ENCODE measurements around the gene SYT8. TPM values are rescaled to one million over a fixed set of nuclear protein-coding genes. Genes with fewer than 3 reads are reported as not detected.
"Not testable (repeated sequence)": the region's sequence is repeated elsewhere in the genome, so short reads cannot be mapped to it uniquely, and the experiment has no call there.

The SYT8 gene, protein sequence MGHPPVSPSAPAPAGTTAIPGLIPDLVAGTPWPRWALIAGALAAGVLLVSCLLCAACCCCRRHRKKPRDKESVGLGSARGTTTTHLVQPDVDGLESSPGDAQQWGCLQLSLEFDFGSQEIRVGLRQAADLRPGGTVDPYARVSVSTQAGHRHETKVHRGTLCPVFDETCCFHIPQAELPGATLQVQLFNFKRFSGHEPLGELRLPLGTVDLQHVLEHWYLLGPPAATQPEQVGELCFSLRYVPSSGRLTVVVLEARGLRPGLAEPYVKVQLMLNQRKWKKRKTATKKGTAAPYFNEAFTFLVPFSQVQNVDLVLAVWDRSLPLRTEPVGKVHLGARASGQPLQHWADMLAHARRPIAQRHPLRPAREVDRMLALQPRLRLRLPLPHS
- total RNA-seq, result not detected

DNA sequence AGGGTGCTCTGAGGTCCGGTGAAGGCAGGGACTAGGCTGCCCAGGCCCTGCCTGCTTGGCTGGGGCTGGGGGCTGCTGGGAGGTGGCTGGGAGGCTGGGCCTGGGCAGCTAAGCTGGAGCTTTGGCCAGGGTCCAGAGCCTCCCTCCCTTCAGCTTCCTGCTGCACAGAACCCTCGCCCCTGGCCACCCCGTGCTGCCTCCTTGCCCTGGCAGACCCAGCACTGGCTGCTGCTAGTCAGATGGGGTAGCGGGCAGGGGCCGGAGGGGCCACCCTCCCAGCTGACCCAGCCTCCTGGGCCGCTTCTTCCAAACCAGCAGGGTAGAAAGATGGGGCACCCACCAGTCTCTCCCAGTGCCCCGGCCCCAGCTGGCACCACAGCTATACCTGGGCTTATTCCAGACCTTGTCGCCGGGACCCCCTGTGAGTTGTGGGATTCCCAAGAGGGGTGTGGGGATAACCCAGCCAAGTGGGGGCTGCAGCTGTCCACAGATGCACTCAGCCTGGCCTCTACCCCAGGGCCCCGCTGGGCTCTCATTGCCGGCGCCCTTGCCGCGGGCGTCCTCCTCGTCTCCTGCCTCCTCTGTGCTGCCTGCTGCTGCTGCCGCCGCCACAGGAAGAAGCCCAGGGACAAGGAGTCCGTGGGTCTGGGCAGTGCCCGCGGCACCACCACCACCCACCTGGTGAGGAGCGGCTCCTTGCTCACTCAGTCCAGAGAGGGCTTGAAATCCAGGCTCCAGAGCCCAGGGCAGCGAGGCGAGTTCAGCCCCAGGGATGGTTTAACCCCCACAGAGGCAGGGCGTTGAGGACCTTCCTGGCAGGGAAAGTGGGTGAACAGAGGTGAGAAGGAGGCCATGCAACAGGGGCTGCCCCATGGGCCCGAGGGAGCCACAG is at the start of gene SYT8:
TSS of gene SYT8 (plus strand) at position 212 of the 892 bp plus-strand sequence. CDS start at position 328, 116 bp downstream.
- Mint-ChIP-seq H3K27me3 (no peaks in the 10 kb centered on the region), H3K36me3 (ENCODE audit: low read depth) (no peaks in the 10 kb centered on the region)

DNA sequence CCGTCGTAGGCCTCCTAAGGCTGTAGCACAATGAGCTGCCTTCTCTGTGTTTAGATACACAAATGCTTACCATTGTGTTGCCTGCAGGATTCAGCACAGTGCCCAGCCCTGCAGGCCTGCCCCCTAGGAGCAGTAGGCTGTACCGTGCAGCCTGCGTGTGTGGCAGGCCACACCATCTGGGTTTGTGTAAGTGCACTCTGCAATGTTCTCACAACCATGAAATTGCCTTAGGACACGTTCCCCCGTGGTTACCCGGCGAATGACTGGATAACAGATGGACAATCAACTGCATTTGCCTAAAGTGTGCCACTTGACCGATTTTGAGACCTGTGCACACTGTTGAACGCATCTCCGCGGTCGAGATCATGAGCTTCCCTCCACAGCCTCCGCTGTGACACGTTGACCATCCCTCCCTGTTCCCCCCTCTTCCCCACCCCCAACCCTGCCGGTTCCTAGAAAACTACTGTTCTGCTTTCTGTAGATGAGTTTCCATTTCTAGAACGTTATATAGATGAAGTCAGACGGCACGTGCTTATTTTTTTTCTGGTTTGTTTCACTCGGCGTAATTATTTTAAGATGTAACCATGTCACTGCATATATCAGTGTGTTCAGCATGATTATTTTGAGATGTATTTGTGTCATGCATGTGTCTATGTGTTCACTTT is 48.9 kb upstream of the SYT8 start:
- Mint-ChIP-seq H3K36me3 (ENCODE audit: low read depth) (no peaks in the 10 kb centered on the region), H3K9me3 (ENCODE audit: low read depth) (no peaks in the 10 kb centered on the region), H3K27me3 (no peaks in the 10 kb centered on the region), H3K27ac (no peak overlapping the region), H3K4me1 (no peaks in the 10 kb centered on the region), H3K4me3 (no peak overlapping the region)
- ChIA-PET CTCF (interaction anchor here (1.3 kb wide), 1 partner anchor 92 kb away, joined by 5 read pairs; no protein-coding TSS in a partner anchor), POLR2A (no interaction called here)
- DNase-seq (no peak), ATAC-seq (no peak)
- intact Hi-C loops (cut with DNase I, micrococcal nuclease), result no loop called here

More for the DNA sequence above, at the start of gene SYT8:
- H3K4me1 Mint-ChIP-seq, result no peaks in the 10 kb centered on the region
- ChIA-PET CTCF (interaction anchor here (0.6 to 7.8 kb wide), 5 partner anchors 47 to 316 kb away, joined by 3 to 181 read pairs (median 28); no protein-coding TSS in a partner anchor), POLR2A (no interaction called here)
- intact Hi-C loops (cut with DNase I, micrococcal nuclease), result loop anchor here in 1 of 2 experiments (5.0 kb wide), 1 partner anchor 47 kb away; no protein-coding TSS in a partner anchor
- H3K9me3 Mint-ChIP-seq (ENCODE audit: low read depth), result no peaks in the 10 kb centered on the region
- no peak within 1 kb of the TSS for H3K4me3 Mint-ChIP-seq
- DNase-seq (no peak), ATAC-seq (no peak)
- no peak within 1 kb of the TSS for H3K27ac Mint-ChIP-seq

DNA sequence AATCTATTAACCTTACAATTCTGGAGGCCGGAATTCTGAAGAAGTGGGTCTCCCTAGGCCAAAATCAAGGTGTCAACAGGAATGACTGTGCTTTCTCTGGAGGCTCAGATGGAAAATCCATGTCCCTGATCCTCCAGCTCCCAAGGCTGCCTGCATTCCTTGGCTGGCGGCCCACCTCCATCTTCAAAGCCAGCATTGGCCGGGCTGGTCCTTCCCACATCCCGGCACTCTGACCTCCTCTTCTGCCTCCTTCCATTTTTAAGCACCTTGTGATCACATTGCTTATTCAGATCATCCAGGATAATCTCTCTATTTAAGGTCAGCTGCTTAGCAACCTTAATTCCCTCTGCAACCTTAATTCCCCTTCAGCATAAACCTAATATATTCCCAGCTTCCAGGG is 48.3 kb upstream of the SYT8 start:
- no peak for DNase-seq
- POLR2A ChIA-PET, result no interaction called here
- CTCF ChIA-PET, result interaction anchor here (0.8 kb wide), 1 partner anchor 366 kb away, joined by 3 read pairs; no protein-coding TSS in a partner anchor
- intact Hi-C loops (cut with DNase I, micrococcal nuclease), result no loop called here
- no peaks in the 10 kb centered on the region for H3K36me3 Mint-ChIP-seq (ENCODE audit: low read depth)
- no peaks in the 10 kb centered on the region for H3K4me1 Mint-ChIP-seq
- H3K4me3 Mint-ChIP-seq, result no peak overlapping the region
- no peaks in the 10 kb centered on the region for H3K27me3 Mint-ChIP-seq
- no peaks in the 10 kb centered on the region for H3K9me3 Mint-ChIP-seq (ENCODE audit: low read depth)
- H3K27ac Mint-ChIP-seq, result no peak overlapping the region
- ATAC-seq, result no peak

DNA sequence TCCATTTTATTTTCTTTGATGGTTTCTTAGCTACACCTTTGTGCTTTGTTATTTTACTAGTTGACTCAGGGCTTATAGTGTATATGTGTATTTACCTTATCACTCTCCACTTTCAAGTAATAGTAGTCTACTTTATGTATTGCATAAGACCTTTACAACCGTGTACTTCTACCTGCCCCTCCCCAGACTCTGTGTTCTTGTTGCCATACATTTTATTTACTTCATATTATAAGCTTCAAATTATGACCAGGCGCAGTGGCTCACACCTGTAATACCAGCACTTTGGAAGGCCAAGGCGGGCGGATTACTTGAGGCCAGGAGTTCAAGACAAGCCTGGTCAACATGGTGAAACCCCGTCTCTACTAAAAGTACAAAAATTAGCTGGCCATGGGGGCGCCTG is 42.9 kb upstream of the SYT8 start:
- peaks cover 8% of the 10 kb centered on the region for H3K27me3 Mint-ChIP-seq
- ChIA-PET CTCF (interaction anchor here (0.6 to 1.0 kb wide), 3 partner anchors 18 to 101 kb away, joined by 3 read pairs; no protein-coding TSS in a partner anchor), POLR2A (no interaction called here)
- ATAC-seq (no peak), DNase-seq (no peak)
- H3K4me3 Mint-ChIP-seq, result no peak overlapping the region
- no peaks in the 10 kb centered on the region for H3K36me3 Mint-ChIP-seq (ENCODE audit: low read depth)
- no peak overlapping the region for H3K27ac Mint-ChIP-seq
- intact Hi-C loops (cut with DNase I, micrococcal nuclease), result no loop called here
- no peaks in the 10 kb centered on the region for H3K9me3 Mint-ChIP-seq (ENCODE audit: low read depth)
- peaks cover 4% of the 10 kb centered on the region for H3K4me1 Mint-ChIP-seq

DNA sequence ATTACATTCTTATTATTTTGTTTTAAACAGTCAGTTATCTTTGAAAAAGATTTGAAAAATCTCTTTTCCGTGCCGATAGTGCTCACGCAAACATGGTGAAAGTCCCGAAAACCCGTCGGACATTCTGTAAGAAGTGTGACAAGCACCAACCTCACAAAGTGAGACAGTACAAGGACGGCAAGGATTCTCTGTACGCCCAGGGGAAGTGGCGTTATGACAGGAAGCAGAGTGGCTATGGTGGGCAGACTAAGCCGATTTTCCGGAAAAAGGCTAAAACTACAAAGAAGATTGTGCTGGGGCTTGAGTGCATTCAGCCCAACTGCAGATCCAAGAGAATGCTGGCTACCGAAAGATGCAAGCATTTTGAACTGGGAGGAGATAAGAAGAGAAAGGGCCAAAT is 42.3 kb upstream of the SYT8 start:
- Mint-ChIP-seq H3K4me3 (no peak overlapping the region), H3K36me3 (ENCODE audit: low read depth) (no peaks in the 10 kb centered on the region), H3K27me3 (peaks cover 9% of the 10 kb centered on the region), H3K9me3 (ENCODE audit: low read depth) (no peaks in the 10 kb centered on the region), H3K4me1 (peaks cover 4% of the 10 kb centered on the region), H3K27ac (no peak overlapping the region)
- intact Hi-C loops (cut with DNase I, micrococcal nuclease), result no loop called here
- ATAC-seq (no peak), DNase-seq (no peak)
- POLR2A ChIA-PET, result no interaction called here
- CTCF ChIA-PET, result interaction anchor here (0.9 to 1.0 kb wide), 2 partner anchors 18 to 41 kb away, joined by 3 read pairs; no protein-coding TSS in a partner anchor

DNA sequence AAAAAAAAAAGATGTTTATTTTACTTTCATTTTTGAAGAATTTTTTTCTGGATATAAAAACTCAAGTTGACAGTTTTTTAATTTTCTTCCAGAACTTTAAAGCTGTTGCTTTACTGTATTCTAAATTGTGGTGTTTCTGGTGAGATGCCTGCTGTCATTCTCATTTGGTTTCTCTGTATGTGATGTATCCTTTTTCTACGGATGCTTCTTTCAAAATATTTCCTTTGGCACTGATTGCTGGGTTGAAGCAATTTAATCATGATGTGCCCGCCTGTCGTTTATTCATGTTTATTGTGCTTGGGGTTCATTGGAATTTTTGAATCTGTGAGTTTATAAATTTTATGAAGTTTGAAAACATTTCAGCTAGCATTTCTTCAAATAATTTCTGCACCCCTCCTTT is 41.7 kb upstream of the SYT8 start:
- no peak for DNase-seq
- peaks cover 4% of the 10 kb centered on the region for H3K4me1 Mint-ChIP-seq
- intact Hi-C loops (cut with DNase I, micrococcal nuclease), result no loop called here
- no peak overlapping the region for H3K27ac Mint-ChIP-seq
- H3K4me3 Mint-ChIP-seq, result no peak overlapping the region
- ATAC-seq, result no peak
- no peaks in the 10 kb centered on the region for H3K9me3 Mint-ChIP-seq (ENCODE audit: low read depth)
- peaks cover 9% of the 10 kb centered on the region for H3K27me3 Mint-ChIP-seq
- no peaks in the 10 kb centered on the region for H3K36me3 Mint-ChIP-seq (ENCODE audit: low read depth)
- POLR2A ChIA-PET, result no interaction called here
- CTCF ChIA-PET, result interaction anchor here (0.6 to 1.0 kb wide), 3 partner anchors 31 to 40 kb away, joined by 3 to 4 read pairs (median 3); no protein-coding TSS in a partner anchor

DNA sequence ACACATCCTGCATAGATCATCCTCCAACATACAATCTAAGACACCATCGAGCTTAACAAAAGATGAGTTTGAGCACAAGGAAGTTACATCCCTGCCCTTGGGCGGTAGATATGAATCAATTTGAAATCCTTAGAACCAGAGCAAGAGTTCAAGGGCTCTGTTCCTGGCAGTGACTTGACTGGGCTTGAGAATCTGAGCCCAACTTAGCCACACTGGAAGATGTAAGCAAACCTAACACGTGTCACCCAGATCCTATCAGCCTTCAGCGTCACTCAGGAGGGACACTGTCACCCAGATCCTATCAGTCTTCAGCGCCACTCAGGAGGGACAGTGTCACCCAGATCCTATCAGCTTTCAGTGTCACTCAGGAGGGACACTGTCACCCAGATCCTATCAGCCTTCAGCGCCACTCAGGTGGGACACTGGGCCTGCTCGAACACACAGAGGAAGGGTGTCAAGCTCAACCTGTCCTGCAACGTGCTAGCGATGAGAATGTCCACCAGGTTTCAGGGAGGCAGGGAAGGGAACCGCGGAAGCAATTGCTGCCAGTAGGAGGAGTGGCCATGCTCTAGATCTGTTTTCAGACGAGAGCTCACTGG is 38.3 kb upstream of the SYT8 start:
- Mint-ChIP-seq H3K9me3 (ENCODE audit: low read depth) (no peaks in the 10 kb centered on the region), H3K27ac (no peak overlapping the region), H3K4me1 (peaks cover 4% of the 10 kb centered on the region), H3K27me3 (peaks cover 9% of the 10 kb centered on the region), H3K36me3 (ENCODE audit: low read depth) (no peaks in the 10 kb centered on the region), H3K4me3 (no peak overlapping the region)
- POLR2A ChIA-PET, result no interaction called here
- ATAC-seq (no peak), DNase-seq (no peak)
- CTCF ChIA-PET, result interaction anchor here (0.5 to 1.0 kb wide), 3 partner anchors 23 to 146 kb away, joined by 3 read pairs; no protein-coding TSS in a partner anchor
- intact Hi-C loops (cut with DNase I, micrococcal nuclease), result no loop called here

DNA sequence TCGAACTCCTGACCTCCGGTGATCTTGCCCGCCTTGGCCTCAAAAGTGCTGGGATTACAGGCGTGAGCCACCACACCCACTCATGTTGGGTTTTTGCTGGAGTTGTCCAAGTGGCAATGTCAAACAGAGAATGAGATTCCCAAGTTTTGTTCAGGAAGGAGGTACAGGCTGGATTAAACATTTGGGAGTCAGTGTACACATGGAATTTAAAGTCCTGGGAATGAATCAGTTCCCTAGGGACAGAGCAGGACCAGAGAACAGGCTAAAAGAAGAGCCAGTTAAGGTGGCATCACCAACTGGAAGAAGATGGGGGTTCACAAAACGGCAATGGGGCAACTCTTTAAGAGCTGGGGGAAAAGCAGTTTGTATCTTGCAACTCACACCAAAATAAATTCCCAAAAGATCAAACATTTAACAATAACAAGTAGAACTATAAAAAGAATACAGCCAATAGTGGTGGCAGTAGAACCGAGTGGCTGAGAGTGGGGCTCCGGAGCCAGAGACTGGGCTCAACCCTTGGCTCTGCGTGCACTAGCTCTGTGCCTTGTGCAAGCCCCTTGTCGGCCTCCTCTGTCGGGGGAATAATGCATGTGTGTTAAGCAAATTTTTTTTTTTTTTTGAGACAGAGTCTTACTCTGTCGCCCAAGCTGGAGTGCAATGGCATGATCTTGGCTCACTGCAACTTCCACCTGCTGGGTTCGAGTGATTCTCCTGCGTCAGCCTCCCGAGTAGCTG is 37.2 kb upstream of the SYT8 start:
- POLR2A ChIA-PET, result no interaction called here

DNA sequence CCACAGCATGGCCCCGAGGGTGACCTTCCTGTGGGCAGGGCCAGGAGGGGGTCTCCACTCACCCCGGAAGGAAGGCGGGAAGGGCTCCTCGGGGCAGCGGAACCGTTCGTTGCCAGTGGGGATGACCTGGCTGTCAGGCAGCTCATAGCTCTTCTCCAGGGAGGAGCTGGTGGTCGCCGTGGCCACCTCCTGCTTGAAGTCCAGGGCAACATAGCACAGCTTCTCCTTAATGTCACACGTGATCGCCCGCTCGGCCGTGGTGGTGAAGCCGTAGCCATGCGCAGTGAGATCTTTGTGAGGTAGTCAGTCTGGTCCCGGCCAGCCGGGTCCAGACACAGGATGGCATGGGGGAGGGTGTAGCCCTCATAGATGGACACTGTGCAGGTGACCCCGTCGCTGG is 31.5 kb upstream of the SYT8 start:
- intact Hi-C loops (cut with DNase I, micrococcal nuclease), result no loop called here
- ChIA-PET CTCF (no interaction called here), POLR2A (no interaction called here)
- DNase-seq, result no peak
- Mint-ChIP-seq H3K36me3 (ENCODE audit: low read depth) (no peaks in the 10 kb centered on the region), H3K4me1 (no peaks in the 10 kb centered on the region), H3K27me3 (peaks cover 6% of the 10 kb centered on the region), H3K27ac (no peak overlapping the region), H3K4me3 (no peak overlapping the region), H3K9me3 (ENCODE audit: low read depth) (no peaks in the 10 kb centered on the region)
- no peak for ATAC-seq

More for the DNA sequence above, 37.2 kb upstream of the SYT8 start:
- H3K36me3 Mint-ChIP-seq (ENCODE audit: low read depth), result no peaks in the 10 kb centered on the region
- no peak overlapping the region for H3K27ac Mint-ChIP-seq
- ATAC-seq, result no peak
- no peak overlapping the region for H3K4me3 Mint-ChIP-seq
- intact Hi-C loops (cut with DNase I, micrococcal nuclease), result no loop called here
- peaks cover 10% of the 10 kb centered on the region for H3K27me3 Mint-ChIP-seq
- no peak for DNase-seq
- H3K9me3 Mint-ChIP-seq (ENCODE audit: low read depth), result no peaks in the 10 kb centered on the region
- peaks cover 1% of the 10 kb centered on the region for H3K4me1 Mint-ChIP-seq
- CTCF ChIA-PET, result interaction anchor here (0.6 to 1.2 kb wide), 2 partner anchors 26 to 103 kb away, joined by 3 to 5 read pairs; no protein-coding TSS in a partner anchor

DNA sequence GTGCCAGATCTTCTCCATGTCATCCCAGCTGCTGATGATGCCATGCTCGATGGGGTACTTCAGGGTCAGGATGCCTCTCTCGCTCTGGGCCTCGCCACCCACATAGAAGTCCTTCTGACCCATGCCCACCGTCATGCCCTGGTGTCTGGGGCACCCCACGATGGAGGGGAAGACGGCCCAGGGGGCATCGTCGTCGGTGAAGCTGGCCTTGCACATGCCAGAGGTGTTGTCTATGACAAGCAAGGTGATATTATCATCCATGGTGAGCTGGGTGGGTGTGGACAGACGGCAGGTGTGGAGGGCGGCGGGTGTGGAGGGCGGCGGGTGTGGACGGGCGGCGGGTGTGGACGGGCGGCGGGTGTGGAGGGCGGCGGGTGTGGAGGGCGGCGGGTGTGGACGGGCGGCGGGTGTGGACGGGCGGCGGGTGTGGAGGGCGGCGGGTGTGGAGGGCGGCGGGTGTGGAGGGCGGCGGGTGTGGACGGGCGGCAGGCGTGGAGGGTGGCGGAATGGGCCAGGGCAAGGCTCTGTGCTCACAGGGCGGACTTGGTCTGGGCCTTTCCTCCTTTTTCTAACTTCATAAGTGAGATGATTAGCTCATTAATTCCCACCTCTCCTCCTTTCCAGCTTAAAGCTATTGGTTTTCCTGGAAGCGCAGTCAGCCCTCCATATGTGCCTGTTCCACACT is 30.8 kb upstream of the SYT8 start:
- H3K4me1 Mint-ChIP-seq; H3K4me3 Mint-ChIP-seq; H3K9me3 Mint-ChIP-seq (ENCODE audit: low read depth); DNase-seq; POLR2A ChIA-PET; H3K27ac Mint-ChIP-seq; H3K36me3 Mint-ChIP-seq (ENCODE audit: low read depth); H3K27me3 Mint-ChIP-seq; intact Hi-C loops (cut with DNase I, micrococcal nuclease); ATAC-seq: not testable (repeated sequence)
- CTCF ChIA-PET, result interaction anchor here (0.5 to 3.5 kb wide), 5 partner anchors 29 to 292 kb away, joined by 3 to 13 read pairs (median 3); no protein-coding TSS in a partner anchor
